GM18505 (cell line): ENCODE data around the gene PRRC2A.
"Not testable (repeated sequence)": the region's sequence is repeated elsewhere in the genome, so short reads cannot be mapped to it uniquely, and the experiment has no call there.

ENCODE experiments used
- ATAC-seq: cut with Tn5 transposase; IDR thresholded peaks from one replicate; pipeline ENCODE4 v1.9.1; 2021; ENCODE audit not compliant: unreplicated experiment
- POLR2A ChIP-seq: IDR thresholded peaks from 4 replicates; pipeline ENCODE4 v1.6.1; 2011; ENCODE audit warnings: borderline replicate concordance; ENCODE audit not compliant: insufficient read depth, insufficient read length; ENCODE audit errors: extremely low read depth

Gene PRRC2A

GRCh38 chr6:31579119-31579505, 41.4 kb upstream of the PRRC2A start:
- no peak for ATAC-seq

DNA sequence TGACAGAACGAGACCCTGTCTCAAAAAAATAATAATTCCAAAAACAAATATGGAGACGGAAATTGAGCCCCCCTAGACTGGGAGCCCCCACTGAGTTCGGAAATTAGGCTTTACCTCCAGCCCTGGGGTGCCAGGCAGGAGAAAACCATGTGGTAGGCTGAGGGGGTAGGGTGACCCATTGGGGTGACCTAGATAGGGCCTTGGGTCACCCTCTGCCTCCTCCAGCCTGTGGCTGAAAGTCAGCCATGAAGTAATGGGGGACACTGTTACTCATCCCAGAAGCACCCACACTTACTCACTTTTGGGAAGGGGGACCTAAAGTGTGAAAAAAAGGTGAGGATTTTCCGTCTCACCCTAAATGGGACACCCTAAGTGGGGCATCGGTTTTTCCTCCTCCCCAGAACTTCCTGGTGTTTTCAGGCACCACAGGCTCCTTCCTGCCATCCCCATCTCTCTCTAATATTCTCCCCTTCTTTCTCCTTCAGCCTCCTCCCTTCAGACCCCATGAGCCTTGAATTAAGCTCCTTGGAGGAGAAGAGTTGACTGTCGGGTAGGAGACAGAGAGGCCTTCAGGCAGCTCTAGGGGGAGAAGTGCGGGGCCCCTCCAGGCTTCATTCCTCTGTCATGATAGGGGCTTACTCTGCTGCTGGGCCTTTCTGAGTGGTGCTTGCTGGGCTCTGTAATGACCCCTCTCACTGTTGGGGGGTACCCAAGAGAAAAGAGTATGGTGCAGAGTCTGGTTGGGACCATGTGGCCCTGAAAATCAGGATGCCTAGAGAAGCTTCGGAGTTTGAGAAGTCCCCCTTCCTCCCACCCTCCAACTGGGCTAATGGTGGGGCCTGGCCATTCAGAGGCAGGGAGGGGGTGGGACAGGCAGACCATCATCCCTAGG, 40.7 kb upstream of the PRRC2A start:
- no peak for ATAC-seq
- peak; percentile 47 for TF ChIP-seq POLR2A

More at GRCh38 chr6:31579119-31579505, 41.4 kb upstream of the PRRC2A start:
- TF ChIP-seq POLR2A: no peak

DNA sequence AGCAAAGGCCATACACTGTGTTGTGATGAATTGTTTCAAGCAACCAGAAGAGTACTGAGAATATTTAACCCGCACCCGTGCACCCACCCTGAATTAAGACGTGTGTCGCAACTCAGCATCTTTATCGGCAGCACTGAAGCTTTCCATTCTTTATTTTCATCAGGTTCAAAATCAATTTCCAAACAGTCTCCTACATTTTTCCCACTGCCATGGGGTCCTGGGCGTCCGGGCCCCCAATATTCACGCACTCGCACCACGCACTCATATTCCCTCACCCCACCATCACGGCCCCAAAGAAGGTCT, 40.1 kb upstream of the PRRC2A start:
- TF ChIP-seq POLR2A: no peak

GRCh38 chr6:31580807-31581433, 39.6 kb upstream of the PRRC2A start:
- ATAC-seq: peak; percentile 47

More for the DNA sequence above, 40.1 kb upstream of the PRRC2A start:
- ATAC-seq: no peak

GRCh38 chr6:31581434-31582229, 38.9 kb upstream of the PRRC2A start:
- no peak for TF ChIP-seq POLR2A
- no peak for ATAC-seq

More at GRCh38 chr6:31580807-31581433, 39.6 kb upstream of the PRRC2A start:
- TF ChIP-seq POLR2A: peak; percentile 74

DNA sequence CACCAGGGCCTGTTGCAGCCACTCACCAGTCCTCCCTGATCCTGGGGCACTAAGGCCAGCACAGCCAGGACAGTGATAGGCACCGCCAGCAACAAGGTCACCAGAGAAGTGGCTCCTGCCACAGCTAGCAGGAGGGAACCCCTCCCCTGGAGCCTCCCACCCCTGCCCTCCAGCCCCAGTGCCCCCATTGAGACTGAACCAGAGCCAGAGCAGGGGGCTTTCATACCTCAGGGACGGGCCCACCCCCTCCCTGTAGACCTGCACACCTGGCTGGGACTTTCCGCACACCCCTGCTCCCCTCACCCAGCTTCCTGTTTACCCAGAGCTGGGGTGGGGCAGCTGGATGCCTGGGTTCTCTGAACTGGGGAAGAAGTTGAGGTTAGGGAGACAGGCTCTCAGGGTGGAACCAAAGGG, 38.3 kb upstream of the PRRC2A start, which contains the start of gene LTB:
Gene LTB (minus strand): TSS at position 195 of the 414 bp plus-strand sequence. CDS start 7 bp downstream, at position 188.
- ATAC-seq: no peak
- TF ChIP-seq POLR2A: peak; percentile 71

DNA sequence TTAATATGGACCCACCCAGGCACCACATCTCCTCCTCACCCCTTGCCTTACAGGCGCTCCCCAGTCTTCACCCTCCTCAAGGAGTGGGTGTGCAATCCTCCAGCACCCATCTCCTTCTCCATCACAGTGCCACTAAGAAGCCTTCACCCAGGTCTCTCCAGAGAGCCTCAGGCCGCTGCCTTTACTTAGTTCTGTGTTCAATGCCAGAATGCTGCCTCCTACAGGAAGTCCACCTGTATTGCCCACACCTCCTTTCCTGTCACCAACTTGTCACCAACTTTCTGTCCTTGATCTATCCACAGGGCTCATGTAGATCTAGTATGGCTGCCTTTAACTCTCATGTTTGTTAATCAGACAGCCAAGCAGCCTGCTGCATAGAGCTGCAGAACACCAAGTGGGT, 35.0 kb upstream of the PRRC2A start:
- no peak for TF ChIP-seq POLR2A
- no peak for ATAC-seq

- TF ChIP-seq POLR2A: no peak
- ATAC-seq: no peak
Observed at GRCh38 chr6:31586008-31586407, 34.5 kb upstream of the PRRC2A start, which contains the start of gene LST1. Gene LST1, plus strand, starts transcription at chr6:31586277. Its CDS starts 1,023 bp downstream, at chr6:31587300.

GRCh38 chr6:31586599-31587281, 33.8 kb upstream of the PRRC2A start:
- no peak for ATAC-seq

GRCh38 chr6:31587791-31588777, 32.4 kb upstream of the PRRC2A start:
- no peak for ATAC-seq
- TF ChIP-seq POLR2A: peak; percentile 1

More at GRCh38 chr6:31586599-31587281, 33.8 kb upstream of the PRRC2A start:
- peak; percentile 45 for TF ChIP-seq POLR2A

- no peak for TF ChIP-seq POLR2A
- no peak for ATAC-seq
Observed at GRCh38 chr6:31588871-31589650, 31.5 kb upstream of the PRRC2A start.

DNA sequence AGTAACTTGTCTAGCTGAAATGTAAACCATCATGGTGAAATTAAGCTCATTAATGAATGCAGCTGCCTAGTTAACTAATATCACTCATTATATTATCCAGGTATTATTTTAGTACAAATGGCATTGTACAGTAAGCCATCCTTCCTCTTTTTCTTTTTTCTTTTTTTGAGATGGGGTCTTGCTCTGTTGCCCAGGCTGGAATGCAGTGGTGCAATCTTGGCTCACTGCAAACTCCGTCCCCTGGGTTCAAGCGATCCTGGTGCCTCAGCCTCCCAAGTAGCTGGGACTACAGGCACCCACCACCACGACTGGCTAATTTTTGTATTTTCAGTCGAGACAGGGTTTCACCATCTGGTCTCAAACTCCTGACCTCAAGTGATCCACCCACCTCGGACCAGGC, 29.8 kb upstream of the PRRC2A start:
- ATAC-seq: not testable (repeated sequence)
